Colonic mucosa (tissue), 4 donors: ENCODE data around the gene LMO1. TPM values are rescaled to one million over a fixed set of nuclear protein-coding genes. Genes with fewer than 3 reads are reported as not detected.

ENCODE experiments used
- DNase-seq: peaks from one replicate; pipeline ENCODE4 v3.0.0-alpha.2; 2020
- H3K27ac ChIP-seq: fragments of 200-600 bp; one replicate; pipeline ENCODE4 v1.8.0; 2021
- H3K27me3 ChIP-seq: fragments of 200-600 bp; one replicate; pipeline ENCODE4 v1.8.0; 2021
- H3K36me3 ChIP-seq: fragments of 200-600 bp; one replicate; pipeline ENCODE4 v1.8.0; 2021
- H3K4me1 ChIP-seq: fragments of 200-600 bp; one replicate; pipeline ENCODE4 v1.8.0; 2021; ENCODE audit warnings: mild to moderate bottlenecking
- H3K4me3 ChIP-seq: fragments of 200-600 bp; one replicate; pipeline ENCODE4 v1.8.0; 2021
- H3K9ac ChIP-seq, 2 donors: one replicate each; pipeline ENCODE4 v1.7.0; 2013; ENCODE audit warnings: control low read depth in 2 of 2, low read depth in 2 of 2, low read length in 2 of 2
- H3K9me3 ChIP-seq: fragments of 200-600 bp; one replicate; pipeline ENCODE4 v1.8.0; 2021
- intact Hi-C: fragments of 100-400 bp; cut with DNase I; formaldehyde crosslinking; loops from one replicate; pipeline ENCODE4 v1.14.1; 2022
- total RNA-seq, 2 donors: library from RNA; stranded (reverse); fragmentation: NEBNext Ultra II Directional in 1 of 2; extraction: Animal tissue kit (Norgen Biotek cat#: 25700) in 1 of 2; gene quantifications; one replicate each; pipeline ENCODE4 v1.2.1, GENCODE V29; 2021
- TF ChIP-seq, protein P1 (sequence below): fragments of 200-600 bp; IDR thresholded peaks from one replicate; pipeline ENCODE4 v1.8.0; 2022; ENCODE audit warnings: antibody characterized with exemption, mild to moderate bottlenecking
- donor health status: healthy.
- donor health status: DM: no; HTN: no; CAD: no.
- donor health status: DM: no; HTN: no; CAD: no.

The LMO1 gene
- total RNA-seq, 2 donors from 2014 or later = not detected

- H3K9ac ChIP-seq = no peak overlapping the region
- H3K27ac ChIP-seq = no peak overlapping the region
- intact Hi-C loops = no loop called here
- H3K4me1 ChIP-seq = no peaks in the 10 kb centered on the region
- no peaks in the 10 kb centered on the region for H3K9me3 ChIP-seq
- H3K27me3 ChIP-seq = peaks cover 6% of the 10 kb centered on the region
- TF ChIP-seq, protein P1, sequence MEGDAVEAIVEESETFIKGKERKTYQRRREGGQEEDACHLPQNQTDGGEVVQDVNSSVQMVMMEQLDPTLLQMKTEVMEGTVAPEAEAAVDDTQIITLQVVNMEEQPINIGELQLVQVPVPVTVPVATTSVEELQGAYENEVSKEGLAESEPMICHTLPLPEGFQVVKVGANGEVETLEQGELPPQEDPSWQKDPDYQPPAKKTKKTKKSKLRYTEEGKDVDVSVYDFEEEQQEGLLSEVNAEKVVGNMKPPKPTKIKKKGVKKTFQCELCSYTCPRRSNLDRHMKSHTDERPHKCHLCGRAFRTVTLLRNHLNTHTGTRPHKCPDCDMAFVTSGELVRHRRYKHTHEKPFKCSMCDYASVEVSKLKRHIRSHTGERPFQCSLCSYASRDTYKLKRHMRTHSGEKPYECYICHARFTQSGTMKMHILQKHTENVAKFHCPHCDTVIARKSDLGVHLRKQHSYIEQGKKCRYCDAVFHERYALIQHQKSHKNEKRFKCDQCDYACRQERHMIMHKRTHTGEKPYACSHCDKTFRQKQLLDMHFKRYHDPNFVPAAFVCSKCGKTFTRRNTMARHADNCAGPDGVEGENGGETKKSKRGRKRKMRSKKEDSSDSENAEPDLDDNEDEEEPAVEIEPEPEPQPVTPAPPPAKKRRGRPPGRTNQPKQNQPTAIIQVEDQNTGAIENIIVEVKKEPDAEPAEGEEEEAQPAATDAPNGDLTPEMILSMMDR = no peak
- no peak overlapping the region for H3K4me3 ChIP-seq
- H3K36me3 ChIP-seq = no peaks in the 10 kb centered on the region
- DNase-seq = no peak
These were observed 7.2 kb downstream of the LMO1 start for GRCh38 chr11:8256271-8257002.

- no peak overlapping the region for H3K27ac ChIP-seq
- no peaks in the 10 kb centered on the region for H3K4me1 ChIP-seq
- no peak overlapping the region for H3K9ac ChIP-seq
- H3K36me3 ChIP-seq = no peaks in the 10 kb centered on the region
- H3K9me3 ChIP-seq = no peaks in the 10 kb centered on the region
- H3K4me3 ChIP-seq = no peak overlapping the region
- intact Hi-C loops = no loop called here
- TF ChIP-seq, protein P1 = no peak
- no peak for DNase-seq
- no peaks in the 10 kb centered on the region for H3K27me3 ChIP-seq
These were observed 10.1 kb downstream of the LMO1 start for GRCh38 chr11:8253566-8253965.

GRCh38 chr11:8252946-8253345, 10.7 kb downstream of the LMO1 start:
- no peaks in the 10 kb centered on the region for H3K4me1 ChIP-seq
- no peaks in the 10 kb centered on the region for H3K9me3 ChIP-seq
- intact Hi-C loops = no loop called here
- no peak overlapping the region for H3K9ac ChIP-seq
- TF ChIP-seq, protein P1 = no peak
- no peak for DNase-seq
- no peak overlapping the region for H3K4me3 ChIP-seq
- H3K27me3 ChIP-seq = no peaks in the 10 kb centered on the region
- H3K36me3 ChIP-seq = no peaks in the 10 kb centered on the region
- H3K27ac ChIP-seq = no peak overlapping the region

GRCh38 chr11:8252388-8252787, 11.3 kb downstream of the LMO1 start:
- Histone ChIP-seq H3K36me3 (no peaks in the 10 kb centered on the region), H3K27ac (no peak overlapping the region), H3K27me3 (no peaks in the 10 kb centered on the region), H3K9ac (no peak overlapping the region), H3K9me3 (no peaks in the 10 kb centered on the region), H3K4me1 (no peaks in the 10 kb centered on the region), H3K4me3 (no peak overlapping the region)
- TF ChIP-seq, protein P1 = no peak
- intact Hi-C loops = no loop called here
- no peak for DNase-seq

DNA sequence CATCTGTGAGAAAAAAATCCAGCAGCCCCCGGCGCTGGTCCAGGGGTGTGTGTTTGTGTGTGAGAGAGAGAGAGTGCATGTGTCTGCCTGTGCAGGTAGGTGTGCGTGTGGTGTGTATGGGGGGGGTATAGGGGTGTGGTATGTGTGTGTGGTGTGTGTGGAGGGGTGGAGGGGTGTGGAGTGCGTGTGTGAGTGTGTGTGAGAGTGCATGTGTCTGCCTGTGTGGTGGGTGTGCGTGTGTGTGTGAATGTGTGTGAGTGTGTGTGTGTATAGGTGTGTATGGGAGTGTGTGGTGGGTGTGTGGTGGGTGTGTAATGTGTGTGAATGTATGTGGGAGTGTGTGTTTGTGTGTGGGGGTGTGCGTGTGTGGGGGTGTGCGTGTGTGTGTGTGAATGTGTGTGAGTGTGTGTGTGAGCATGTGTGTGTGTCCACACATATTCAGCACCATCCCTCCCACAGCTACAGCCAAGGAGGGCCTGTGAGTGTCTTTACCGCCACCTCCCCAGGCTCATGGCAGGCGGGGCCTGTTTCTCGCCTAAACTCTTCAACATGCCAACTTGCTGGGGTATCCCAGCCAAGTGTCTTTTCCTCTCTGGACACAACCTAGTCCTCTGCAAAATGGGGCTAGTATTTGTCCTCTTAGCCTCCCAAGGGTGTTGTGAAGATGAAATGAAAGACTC, 11.9 kb downstream of the LMO1 start:
- no peak overlapping the region for H3K9ac ChIP-seq
- intact Hi-C loops = no loop called here
- no peaks in the 10 kb centered on the region for H3K27me3 ChIP-seq
- no peaks in the 10 kb centered on the region for H3K9me3 ChIP-seq
- no peak overlapping the region for H3K4me3 ChIP-seq
- H3K4me1 ChIP-seq = no peaks in the 10 kb centered on the region
- no peak overlapping the region for H3K27ac ChIP-seq
- no peaks in the 10 kb centered on the region for H3K36me3 ChIP-seq
- TF ChIP-seq, protein P1 = no peak
- no peak for DNase-seq
